ENCODE measurements around the gene PPP6C.

DNA sequence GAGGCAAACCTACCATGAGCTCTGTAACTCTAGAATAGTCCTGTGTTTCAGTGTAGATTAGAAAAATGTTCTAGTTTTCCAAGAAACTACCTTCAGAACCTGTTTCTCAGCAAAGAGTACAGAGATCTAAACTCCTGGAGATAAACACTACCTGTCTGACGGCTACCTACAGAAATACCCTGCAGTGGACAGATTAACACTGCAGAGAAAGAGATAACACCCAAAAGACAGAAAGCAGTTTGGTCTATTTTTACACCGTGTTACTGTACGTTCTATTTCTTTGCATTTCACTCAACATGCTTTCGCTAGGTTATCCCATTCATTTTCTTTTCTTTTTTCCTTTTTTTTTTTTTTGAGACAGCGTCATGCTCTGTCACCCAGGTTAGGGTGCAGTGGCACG, 57.8 kb downstream of the PPP6C start:
- TF ChIP-seq HDGF (IDR thresholded peaks at IDR 0.05; ENCODE audit: borderline replicate concordance) (no peak), FOXK2 (IDR thresholded peaks at IDR 0.05) (no peak), SUZ12 (IDR thresholded peaks at IDR 0.05) (no peak)

Data from HEK293T (cell line).